Femur (tissue), 1 donor: ENCODE data around the gene DUSP1.
A peak's percentile ranks its signal among the peaks of the same experiment; 100 is the strongest.
"Not testable (repeated sequence)": the region's sequence is repeated elsewhere in the genome, so short reads cannot be mapped to it uniquely, and the experiment has no call there.

ENCODE experiments used
- DNase-seq: peaks from one replicate; pipeline ENCODE4 v3.0.0-alpha.2; 2017

Gene DUSP1

GRCh38 chr5:172796306-172796705 lies 25.3 kb upstream of the DUSP1 start:
- no peak for DNase-seq

GRCh38 chr5:172795318-172795977 lies 24.5 kb upstream of the DUSP1 start:
- peak; percentile 97 for DNase-seq

GRCh38 chr5:172793577-172794488 lies 22.8 kb upstream of the DUSP1 start:
- no peak for DNase-seq

GRCh38 chr5:172792701-172793570 lies 21.9 kb upstream of the DUSP1 start:
- DNase-seq: peak; percentile 71

- no peak for DNase-seq
Measured at GRCh38 chr5:172791726-172792445, 20.9 kb upstream of the DUSP1 start.

- DNase-seq: no peak
Measured at GRCh38 chr5:172791286-172791685, 20.3 kb upstream of the DUSP1 start.

GRCh38 chr5:172790496-172790889 lies 19.5 kb upstream of the DUSP1 start:
- no peak for DNase-seq

GRCh38 chr5:172789687-172790495 lies 18.9 kb upstream of the DUSP1 start:
- no peak for DNase-seq

GRCh38 chr5:172788771-172789686 lies 18.0 kb upstream of the DUSP1 start:
- DNase-seq: no peak

- DNase-seq: not testable (repeated sequence)
Measured at GRCh38 chr5:172787538-172787937, 16.5 kb upstream of the DUSP1 start.

GRCh38 chr5:172786736-172787462 lies 15.9 kb upstream of the DUSP1 start:
- DNase-seq: no peak

- DNase-seq: no peak
Measured at GRCh38 chr5:172785429-172786088, 14.6 kb upstream of the DUSP1 start.

GRCh38 chr5:172784162-172784561 lies 13.2 kb upstream of the DUSP1 start:
- not testable (repeated sequence) for DNase-seq

- not testable (repeated sequence) for DNase-seq
Measured at GRCh38 chr5:172783319-172783718, 12.3 kb upstream of the DUSP1 start.

GRCh38 chr5:172782169-172783039 lies 11.4 kb upstream of the DUSP1 start:
- no peak for DNase-seq

- DNase-seq: no peak
Measured at GRCh38 chr5:172779691-172780341, 8.8 kb upstream of the DUSP1 start.
